ENCODE results near the gene TLX2. TPM values are rescaled to one million over a fixed set of nuclear protein-coding genes. Genes with fewer than 3 reads are reported as not detected.
A peak's percentile ranks its signal among the peaks of the same experiment; 100 is the strongest.

TLX2 gene
- total RNA-seq (2016; rRNA removed; fragmentation: Illumina TruSeq; extraction: Trizol): 0.20 TPM in 1 of 2 replicates, not detected in the other
- 0.10 and 0.26 TPM in 2 replicates for total RNA-seq (2016; cell fraction: cytosol; rRNA removed; fragmentation: Illumina TruSeq; extraction: Trizol; ENCODE audit: low read depth)
- 0.28 TPM in 1 of 2 replicates, not detected in the other for total RNA-seq (2016; cell fraction: insoluble cytoplasmic fraction; rRNA removed; fragmentation: Illumina TruSeq; extraction: Trizol)
- total RNA-seq (2016; cell fraction: membrane; rRNA removed; fragmentation: Illumina TruSeq; extraction: Trizol): 0.28 TPM in 1 of 2 replicates, not detected in the other
- total RNA-seq (2016; cell fraction: nucleus; rRNA removed; fragmentation: Illumina TruSeq; extraction: Trizol): not detected in 2 replicates
- 0.05 and 0.09 TPM in 2 replicates for polyA plus RNA-seq (2011; rRNA removed)
- polyA plus RNA-seq (2011; cell fraction: cytosol; rRNA removed): 0.10 and 0.17 TPM in 2 replicates
- polyA plus RNA-seq (2011; cell fraction: nucleus; rRNA removed): 0.35 and 0.92 TPM in 2 replicates
- polyA plus RNA-seq (2012): 4.1 and 5.8 TPM in 2 replicates
- polyA plus RNA-seq (2016; cell fraction: cytosol; fragmentation: Illumina TruSeq; extraction: Trizol; ENCODE audit: low read depth): 0.09 and 0.26 TPM in 2 replicates
- polyA plus RNA-seq (2016; cell fraction: insoluble cytoplasmic fraction; fragmentation: Illumina TruSeq; extraction: Trizol; ENCODE audit: low read depth): 0.26 TPM in 1 of 2 replicates, not detected in the other
- 0.62 TPM in 1 of 2 replicates, not detected in the other for polyA plus RNA-seq (2016; cell fraction: membrane; fragmentation: Illumina TruSeq; extraction: Trizol; ENCODE audit: low read depth)
- polyA plus RNA-seq (2016; cell fraction: nucleus; fragmentation: Illumina TruSeq; extraction: Trizol; ENCODE audit: insufficient read depth, low read depth): 0.66 TPM in 1 of 2 replicates, not detected in the other
- polyA minus RNA-seq (2011; rRNA and poly(A)+ RNA removed; ENCODE audit: low replicate concordance): not detected in 2 replicates
- not detected in 2 replicates for polyA minus RNA-seq (2011; cell fraction: cytosol; rRNA and poly(A)+ RNA removed)
- not detected in 2 replicates for polyA minus RNA-seq (2011; cell fraction: nucleus; rRNA and poly(A)+ RNA removed)
- Bru-seq, nascent RNA: percentile 25 among the genes with signal in this experiment
- percentile 24 among the genes with signal in this experiment for BruChase-seq, experiment 1, labeled RNA remaining after a 6-hour chase
- percentile 27 among the genes with signal in this experiment for BruChase-seq, experiment 2, labeled RNA remaining after a 2-hour chase
- long read RNA-seq, experiment 1: 0 reads
- long read RNA-seq, experiment 2, partial matches to known transcripts: 0 of 1 reads
- long read RNA-seq, experiment 2, other reads (novel, unspliced or antisense): 1 of 1 reads

DNA sequence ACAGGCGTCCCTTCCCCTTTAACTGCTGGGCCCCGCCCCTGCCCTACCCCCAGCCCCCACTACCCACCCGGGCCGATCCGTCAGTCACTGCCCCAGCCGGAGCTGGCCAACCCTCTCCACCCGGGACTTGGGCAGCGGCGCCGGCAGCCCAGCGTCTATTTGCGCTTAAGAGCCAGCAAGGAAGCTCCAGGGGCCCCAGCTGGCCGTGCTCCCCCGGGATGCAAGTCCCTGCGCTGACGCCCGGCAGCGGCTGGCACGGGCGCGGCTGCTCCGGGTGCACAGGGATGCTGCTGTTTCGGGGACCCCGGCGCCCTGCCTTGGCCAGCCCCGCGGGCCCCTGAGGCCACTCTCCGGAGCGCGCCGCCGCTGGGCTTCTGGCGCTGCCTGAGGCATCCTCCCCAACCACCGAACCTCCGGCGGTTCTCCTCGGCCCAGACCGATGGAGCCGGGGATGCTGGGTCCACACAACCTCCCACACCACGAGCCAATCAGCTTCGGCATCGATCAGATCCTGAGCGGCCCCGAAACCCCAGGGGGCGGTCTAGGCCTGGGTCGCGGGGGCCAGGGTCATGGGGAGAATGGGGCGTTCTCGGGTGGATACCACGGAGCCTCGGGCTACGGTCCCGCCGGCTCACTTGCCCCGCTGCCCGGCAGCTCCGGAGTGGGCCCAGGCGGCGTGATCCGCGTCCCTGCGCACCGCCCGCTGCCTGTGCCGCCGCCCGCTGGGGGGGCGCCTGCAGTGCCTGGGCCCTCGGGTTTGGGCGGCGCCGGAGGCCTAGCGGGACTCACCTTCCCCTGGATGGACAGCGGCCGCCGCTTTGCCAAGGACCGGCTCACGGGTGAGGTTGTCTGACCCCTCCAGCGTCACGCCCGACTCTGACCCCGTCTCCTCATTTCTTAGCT is at the start of gene TLX2:
Gene TLX2, plus strand, starts transcription at position 83 of the 903 bp plus-strand sequence. Its CDS starts 357 bp downstream, at position 440.
- DNase-seq (ENCODE audit: low spot score): no peak
- H2AFZ ChIP-seq (ENCODE audit: low read length): no peak within 1 kb of the TSS

More for the DNA sequence above, at the start of gene TLX2:
- BruUV-seq (replicated peaks): no TSS peak
- Histone ChIP-seq H3K79me2 (ENCODE audit: insufficient read depth, low read length) (no peaks in the 10 kb centered on the region), H3K4me2 (ENCODE audit: low read depth, low read length) (peak within 1 kb of the TSS; percentile 75), H3K27me3 (ENCODE audit: control insufficient read depth in 1 of 2, insufficient read depth in 2 of 2, low read length in 2 of 2) (no peaks in the 10 kb centered on the region), H3K27ac (ENCODE audit: extremely low read length, insufficient read depth, low read length) (peak within 1 kb of the TSS; percentile 27), H3K36me3 (replicated peaks in 1 of 2; ENCODE audit: control insufficient read depth in 1 of 2, insufficient read depth in 2 of 2, low read length in 2 of 2) (peaks cover 11 to 12% of the 10 kb centered on the region in 2 experiments; a peak in 4 of 5 replicates), H3K4me1 (ENCODE audit: insufficient read depth, low read length) (peaks cover 45% of the 10 kb centered on the region), H3K9me3 (ENCODE audit: low read length) (no peaks in the 10 kb centered on the region), H3K9ac (ENCODE audit: insufficient read depth, low read depth, low read length) (peak within 1 kb of the TSS; percentile 68), H3K4me3 (replicated peaks in 1 of 3; ENCODE audit: insufficient read depth in 1 of 3, low read depth in 2 of 3, low read length in 3 of 3) (peak within 1 kb of the TSS; percentile 43 to 63 (median 62); a peak in 5 of 6 replicates), H4K20me1 (ENCODE audit: insufficient read depth, low read length) (no peaks in the 10 kb centered on the region)
- TF ChIP-seq AGO2 (optimal IDR thresholded peaks at IDR 0.05; ENCODE audit: low read depth, low read length): peak; percentile 64
- TF ChIP-seq FOXC1 (CRISPR knock-in tag; IDR thresholded peaks at IDR 0.05; ENCODE audit: borderline replicate concordance): no peak
- TF ChIP-seq, protein P1, sequence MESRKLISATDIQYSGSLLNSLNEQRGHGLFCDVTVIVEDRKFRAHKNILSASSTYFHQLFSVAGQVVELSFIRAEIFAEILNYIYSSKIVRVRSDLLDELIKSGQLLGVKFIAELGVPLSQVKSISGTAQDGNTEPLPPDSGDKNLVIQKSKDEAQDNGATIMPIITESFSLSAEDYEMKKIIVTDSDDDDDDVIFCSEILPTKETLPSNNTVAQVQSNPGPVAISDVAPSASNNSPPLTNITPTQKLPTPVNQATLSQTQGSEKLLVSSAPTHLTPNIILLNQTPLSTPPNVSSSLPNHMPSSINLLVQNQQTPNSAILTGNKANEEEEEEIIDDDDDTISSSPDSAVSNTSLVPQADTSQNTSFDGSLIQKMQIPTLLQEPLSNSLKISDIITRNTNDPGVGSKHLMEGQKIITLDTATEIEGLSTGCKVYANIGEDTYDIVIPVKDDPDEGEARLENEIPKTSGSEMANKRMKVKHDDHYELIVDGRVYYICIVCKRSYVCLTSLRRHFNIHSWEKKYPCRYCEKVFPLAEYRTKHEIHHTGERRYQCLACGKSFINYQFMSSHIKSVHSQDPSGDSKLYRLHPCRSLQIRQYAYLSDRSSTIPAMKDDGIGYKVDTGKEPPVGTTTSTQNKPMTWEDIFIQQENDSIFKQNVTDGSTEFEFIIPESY (CRISPR knock-in tag; IDR thresholded peaks at IDR 0.05): no peak
- peak; percentile 46 for TF ChIP-seq RBFOX2 (IDR thresholded peaks at IDR 0.05; ENCODE audit: low read depth, low read length)
- no peak for TF ChIP-seq NFE2 (CRISPR knock-in tag; IDR thresholded peaks at IDR 0.05)
- peak; percentile 39 for TF ChIP-seq AGO1 (IDR thresholded peaks at IDR 0.05; ENCODE audit: low read depth, low read length, poor library complexity, severe bottlenecking)
- peak; percentile 19; the same call in 1 of the 2 replicates for TF ChIP-seq ZFX (CRISPR knock-in tag; IDR thresholded peaks at IDR 0.05; ENCODE audit: low read depth)
- peak; percentile 9; the same call in 1 of the 2 replicates for TF ChIP-seq ZNF768 (CRISPR knock-in tag; IDR thresholded peaks at IDR 0.05)
- peak; percentile 35; the same call in 1 of the 2 replicates for TF ChIP-seq POLR2G (IDR thresholded peaks at IDR 0.05; ENCODE audit: low read depth, low read length)
- no peak for FAIRE-seq
- ChIA-PET CTCF (ENCODE audit: low intra/inter-chr PET ratio, low total read pairs) (no interaction called here), POLR2A (interaction anchor here (2.1 to 2.4 kb wide), 2 partner anchors 11 to 15 kb away, joined by 6 to 13 read pairs; partner anchors contain the start of genes AUP1 and HTRA2)
- in situ Hi-C loops (cut with HindIII; ENCODE audit: extremely low pct_ligation_motif_present, low pct_unique_long_range_greater_than_20kb): no loop called here
- 95% methylated on average over 59 of the region's 82 CpGs for WGBS (ENCODE audit: low lambda C conversion rate)
- no peak for ATAC-seq
- intact Hi-C loops (cut with micrococcal nuclease; ENCODE audit: unreplicated experiment): no loop called here

Data from HepG2 (cell line).